NCI-H2196 treated with DMSO at 0.1 percent for 48 hours (cell line): Measurements from ENCODE around the gene AGO1.
"Not testable (repeated sequence)": the region's sequence is repeated elsewhere in the genome, so short reads cannot be mapped to it uniquely, and the experiment has no call there.

Experiments
- DNase-seq: peaks from one replicate; lab custom pipeline; 2025; ENCODE audit not compliant: unreplicated experiment; lab: John Stamatoyannopoulos, UW

Gene AGO1

DNA sequence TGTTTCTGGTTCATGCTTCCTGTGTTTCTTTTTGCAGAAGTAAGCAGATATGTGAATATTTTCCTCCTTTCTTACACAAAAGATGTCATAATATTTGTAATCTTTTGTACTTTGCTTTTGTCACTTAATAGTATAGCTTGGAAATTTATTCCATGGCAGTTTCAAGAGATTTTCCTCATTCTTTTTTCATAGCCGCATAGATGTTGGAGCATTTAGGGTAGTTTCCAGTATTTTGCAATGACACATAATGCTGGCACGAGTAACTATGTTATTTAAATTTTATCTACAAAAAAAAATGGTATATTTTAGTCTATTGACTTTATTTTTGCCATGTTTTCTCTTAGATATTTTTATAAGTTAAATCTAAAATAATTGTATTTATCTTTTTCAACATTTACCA lies 88.6 kb downstream of the AGO1 start:
- DNase-seq, result no peak

DNA sequence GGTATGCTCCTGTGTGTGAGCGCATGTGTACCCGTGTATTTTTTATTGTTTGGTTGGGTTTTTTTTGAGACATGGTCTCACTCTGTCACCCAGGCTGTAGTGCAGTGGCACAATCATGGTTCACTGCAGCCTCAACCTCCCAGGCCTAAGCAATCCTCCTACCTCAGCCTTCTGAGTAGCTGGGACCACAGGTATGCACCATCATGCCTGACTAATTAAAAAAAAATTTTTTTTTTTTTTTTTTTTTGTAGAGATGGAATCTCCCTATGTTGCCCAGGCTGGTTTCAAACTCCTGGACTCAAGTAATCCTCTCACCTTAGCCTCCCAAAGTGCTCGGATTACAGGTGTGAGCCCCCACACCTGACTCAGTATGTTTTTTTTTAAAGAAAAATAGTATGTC lies 89.6 kb downstream of the AGO1 start:
- not testable (repeated sequence) for DNase-seq

DNA sequence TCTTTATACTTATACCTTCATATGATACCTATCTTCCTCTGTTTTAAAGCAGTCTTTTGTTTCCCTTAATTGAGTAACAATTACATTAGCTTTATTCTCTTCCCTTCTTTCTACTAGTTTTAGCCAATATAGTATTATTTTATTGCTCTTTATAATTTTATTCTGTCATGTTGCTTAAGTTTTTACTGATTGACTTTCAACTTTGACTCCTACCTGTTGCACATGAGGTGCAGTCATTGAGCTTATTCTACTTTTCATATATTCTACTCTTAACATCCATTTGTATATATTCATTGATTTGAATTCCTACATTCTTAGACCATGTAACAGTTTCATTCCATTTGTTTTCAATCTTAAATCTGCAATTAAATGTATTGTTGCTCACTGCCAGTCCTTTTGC lies 97.1 kb downstream of the AGO1 start:
- no peak for DNase-seq
